ENCODE measurements around the gene ZNF83.
"Not testable (repeated sequence)": the region's sequence is repeated elsewhere in the genome, so short reads cannot be mapped to it uniquely, and the experiment has no call there.

ZNF83 gene

DNA sequence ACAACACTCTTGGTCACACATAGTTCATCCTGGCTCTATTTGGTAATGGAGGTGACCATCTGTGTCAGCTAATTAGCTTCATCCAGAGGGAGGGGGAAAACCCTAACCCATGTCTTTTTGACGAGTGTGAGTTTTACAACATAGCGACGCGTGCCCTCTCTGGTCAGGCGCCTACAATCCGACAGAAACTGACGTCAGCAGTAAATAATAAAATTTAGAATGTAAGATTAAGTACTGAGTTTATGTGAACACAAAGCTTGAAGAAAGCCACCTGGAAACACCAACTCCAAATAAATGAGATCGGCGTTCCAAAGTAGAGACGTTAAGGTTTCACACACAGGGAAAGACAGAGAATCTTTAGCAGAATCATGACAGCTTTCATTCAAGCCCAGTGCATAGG is 1.8 kb upstream of the ZNF83 start:
- no peak for DNase-seq (ENCODE audit: low spot score)

DNA sequence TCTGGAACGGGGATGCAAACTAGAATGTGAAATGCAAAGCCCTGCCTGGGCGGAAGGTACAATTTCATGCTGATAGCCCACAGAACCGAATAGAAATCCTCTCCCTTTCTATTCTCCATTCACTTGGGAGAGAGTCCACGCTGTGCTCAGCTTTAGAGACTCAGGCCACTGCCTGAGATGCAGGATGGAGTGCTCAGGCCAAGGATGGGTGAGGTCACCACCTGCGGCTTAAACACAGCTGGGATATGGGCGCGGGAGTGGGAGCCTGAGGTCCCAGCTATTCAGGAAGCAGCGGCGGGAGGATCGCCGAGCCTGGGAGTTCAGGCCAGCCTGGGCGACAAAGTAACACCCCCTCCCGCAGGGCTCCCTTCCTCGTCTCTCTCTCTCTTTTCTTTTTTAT is 446 bp upstream of the ZNF83 start:
- peak; percentile 39 for DNase-seq (ENCODE audit: low spot score)

DNA sequence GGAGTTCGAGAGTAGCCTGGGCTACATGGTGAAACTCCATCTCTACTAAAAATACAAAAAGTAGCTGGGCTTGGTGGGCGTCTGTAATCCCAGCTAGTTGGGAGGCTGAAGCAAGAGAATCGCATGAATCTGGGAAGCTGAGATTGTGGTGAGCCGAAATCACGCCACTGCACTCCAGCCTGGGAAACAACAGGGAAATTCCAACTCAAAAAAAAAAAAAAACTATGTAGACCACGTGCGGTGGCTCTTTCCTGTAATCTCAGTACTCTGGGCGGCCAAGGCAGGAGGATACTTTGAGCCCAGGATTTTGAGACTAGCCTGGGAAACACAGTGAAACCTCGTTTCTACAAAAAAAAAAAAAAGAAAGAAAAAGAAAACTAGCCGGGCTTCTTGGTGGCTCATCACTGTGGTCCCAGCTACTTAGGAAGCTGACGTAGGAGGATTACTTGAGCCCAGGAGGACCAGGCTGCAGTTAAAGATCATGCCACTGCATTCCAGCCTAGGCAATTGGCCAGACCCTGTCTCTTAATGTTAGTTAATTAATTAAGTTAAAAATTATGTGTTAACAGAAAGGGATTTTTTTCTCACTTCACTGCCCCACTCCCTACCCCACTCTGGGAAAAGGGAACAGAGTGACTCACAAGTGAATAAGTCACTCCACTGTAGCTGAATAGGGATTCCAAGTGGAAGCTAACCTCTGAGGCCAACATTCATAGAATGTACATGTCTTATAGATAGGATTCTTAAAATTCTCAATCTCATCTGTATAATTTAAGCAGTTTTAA is 2.2 kb downstream of the ZNF83 start:
- no peak for DNase-seq (ENCODE audit: low spot score)

DNA sequence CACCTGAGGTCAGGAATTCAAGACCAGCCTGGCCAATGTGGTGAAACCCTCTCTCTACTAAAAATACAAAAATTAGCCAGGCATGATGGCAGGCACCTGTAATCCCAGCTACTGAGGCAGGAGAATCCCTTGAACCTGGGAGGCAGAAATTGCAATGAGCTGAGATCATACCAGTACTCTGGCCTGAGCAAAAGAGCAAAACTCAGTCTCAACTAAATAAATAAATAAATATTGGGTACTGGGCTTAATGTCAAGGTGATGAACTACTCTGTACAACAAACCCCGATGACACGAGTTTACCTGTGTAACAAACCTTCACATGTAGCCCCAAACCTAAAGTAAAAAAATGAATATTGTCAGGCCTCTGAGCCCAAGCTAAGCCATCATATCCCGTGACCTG is 10.7 kb downstream of the ZNF83 start:
- not testable (repeated sequence) for DNase-seq (ENCODE audit: low spot score)

DNA sequence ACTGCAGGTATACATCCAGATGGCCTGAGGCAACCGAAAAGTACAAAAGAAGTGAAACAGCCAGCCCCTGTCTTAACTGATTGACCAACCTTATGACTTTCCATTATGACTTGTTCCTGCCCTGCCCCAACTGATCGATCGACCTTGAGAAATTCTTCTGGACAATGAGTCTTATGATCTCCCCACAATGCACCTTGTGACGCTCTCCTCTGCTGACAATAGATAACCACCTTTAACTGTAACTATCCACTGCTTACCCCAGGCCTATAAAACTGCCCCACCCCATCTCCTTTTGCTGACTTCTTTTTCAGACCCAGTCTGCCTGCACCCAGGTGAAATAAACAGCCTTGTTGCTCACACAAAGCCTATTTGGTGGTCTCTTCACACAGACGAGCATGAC is 11.2 kb downstream of the ZNF83 start:
- no peak for DNase-seq (ENCODE audit: low spot score)

DNA sequence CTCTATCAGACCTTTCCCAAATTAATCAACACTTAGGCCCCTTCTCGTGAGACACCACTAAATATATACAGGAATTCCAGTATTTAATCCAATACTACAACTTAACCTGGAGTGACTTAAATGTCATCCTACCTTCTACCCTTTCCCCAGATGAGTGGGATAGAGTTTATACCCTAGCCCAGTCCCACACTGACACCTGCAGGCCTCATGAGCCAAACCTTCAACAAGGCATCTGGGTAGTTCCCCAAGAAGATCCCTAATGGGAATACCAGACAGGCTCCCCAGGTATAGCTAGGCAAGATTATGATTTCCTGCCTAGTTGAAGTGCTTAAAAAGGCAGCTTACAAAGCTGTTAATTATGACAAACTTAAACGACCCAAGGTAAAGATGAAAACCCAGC is 15.9 kb downstream of the ZNF83 start:
- DNase-seq (ENCODE audit: low spot score): no peak

DNA sequence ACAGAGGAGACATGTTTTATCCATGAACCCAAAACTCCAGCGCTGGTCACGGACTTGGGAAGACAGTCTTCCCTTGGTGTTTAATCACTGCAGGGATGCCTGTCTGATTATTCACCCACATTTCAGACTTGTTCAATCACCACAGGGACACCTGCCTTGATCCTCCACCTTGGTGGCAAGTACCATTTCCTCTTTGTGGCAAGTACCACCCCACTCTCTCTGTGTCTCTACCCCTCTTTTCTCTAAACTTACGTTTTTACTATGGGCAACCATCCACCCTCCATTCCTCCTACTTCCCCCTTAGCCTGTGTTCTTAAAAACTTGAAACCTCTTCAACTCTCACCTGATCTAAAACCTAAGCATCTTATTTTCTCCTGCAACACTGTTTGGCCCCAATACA is 16.8 kb downstream of the ZNF83 start:
- DNase-seq (ENCODE audit: low spot score): no peak

DNA sequence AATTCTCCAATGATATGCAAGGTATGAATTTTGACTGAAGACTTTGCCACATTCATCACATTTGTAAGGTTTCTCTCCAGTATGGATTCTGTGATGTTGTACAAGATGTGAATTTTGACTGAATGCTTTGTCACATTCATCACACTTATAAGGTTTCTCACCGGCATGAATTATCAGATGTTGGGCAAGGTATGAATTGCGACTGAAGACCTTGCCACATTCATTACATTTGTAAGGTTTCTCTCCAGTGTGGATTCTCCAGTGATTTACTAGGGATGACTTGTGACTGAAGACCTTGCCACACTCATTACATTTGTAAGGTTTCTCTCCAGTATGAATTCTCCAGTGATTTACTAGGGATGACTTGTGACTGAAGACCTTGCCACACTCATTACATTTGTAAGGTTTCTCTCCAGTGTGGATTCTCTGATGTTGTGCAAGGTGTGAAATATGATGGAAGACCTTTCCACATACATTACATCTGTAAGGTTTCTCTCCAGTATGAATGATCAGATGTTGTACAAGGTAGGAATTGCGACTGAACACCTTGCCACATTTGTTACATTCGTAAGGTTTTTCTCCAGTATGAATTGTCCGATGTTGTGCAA is 24.8 kb downstream of the ZNF83 start:
- DNase-seq (ENCODE audit: low spot score): no peak

DNA sequence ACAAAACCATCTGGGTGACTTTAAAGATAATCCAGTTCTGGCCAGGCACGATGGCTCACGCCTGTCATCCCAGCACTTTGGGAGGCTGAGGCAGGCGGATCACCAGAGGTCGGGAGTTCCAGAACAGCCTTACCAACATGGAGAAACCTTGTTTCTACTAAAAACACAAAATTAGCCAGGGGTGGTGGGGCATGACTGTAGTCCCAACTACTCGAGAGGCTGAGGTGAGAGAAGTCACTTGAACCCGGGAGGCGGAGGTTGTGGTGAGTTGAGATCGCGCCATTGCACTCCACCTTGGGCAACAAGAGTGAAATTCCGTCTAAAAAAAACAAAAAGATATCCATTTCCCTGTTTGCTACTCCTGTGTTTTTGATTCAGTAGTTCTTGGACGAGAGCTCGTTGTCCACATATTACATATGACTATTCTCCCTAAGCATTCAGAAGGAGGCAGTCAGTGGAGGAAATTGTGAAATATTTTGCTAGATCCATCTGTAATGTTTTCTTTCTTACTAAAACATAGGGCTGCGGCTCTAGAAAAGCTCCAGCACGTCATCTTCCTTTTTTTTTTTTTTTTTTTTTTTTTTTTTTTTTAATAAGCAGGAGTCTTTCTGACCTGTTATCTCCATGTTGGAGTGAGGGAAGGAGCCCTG is 34.5 kb downstream of the ZNF83 start:
- DNase-seq (ENCODE audit: low spot score): no peak

DNA sequence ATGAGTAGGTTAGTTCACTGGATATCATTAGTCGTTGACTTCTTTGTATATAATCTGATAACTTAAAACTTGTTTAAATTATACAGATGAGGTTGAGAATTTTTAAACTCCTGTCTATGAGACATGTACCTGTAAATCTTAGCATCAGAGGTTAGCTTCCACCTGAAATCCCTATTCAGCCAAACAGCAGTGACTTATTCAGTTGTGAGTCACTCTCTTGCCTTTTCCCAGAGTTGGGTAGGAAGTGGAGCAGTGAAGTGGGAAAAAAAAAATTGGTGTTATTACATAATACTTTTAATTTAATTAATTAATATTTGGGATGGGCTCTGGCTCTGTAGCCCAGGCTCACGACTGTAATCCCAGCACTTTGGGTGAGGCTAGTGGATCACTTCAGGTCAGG is 35.2 kb downstream of the ZNF83 start:
- DNase-seq (ENCODE audit: low spot score): no peak

DNA sequence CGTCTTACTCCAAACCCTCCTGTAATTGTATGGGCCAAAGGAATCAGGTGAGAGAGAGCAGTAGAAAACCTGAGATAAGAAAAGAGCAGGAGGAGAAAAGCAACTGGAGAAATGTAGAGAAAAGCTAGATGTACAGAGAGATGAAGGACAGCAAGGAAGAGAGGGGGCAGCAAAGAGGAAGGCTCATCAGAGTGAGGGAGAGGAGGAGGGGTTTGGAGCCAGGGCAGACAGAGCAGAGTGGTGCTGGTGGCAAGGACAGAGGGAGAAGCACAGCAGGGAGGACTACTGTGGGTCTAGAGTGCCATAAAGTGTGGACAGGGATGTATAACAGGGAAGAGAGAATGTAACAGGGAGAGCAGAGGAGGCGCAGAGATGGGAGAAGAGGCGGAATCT is 36.2 kb downstream of the ZNF83 start:
- not testable (repeated sequence) for DNase-seq (ENCODE audit: low spot score)

DNA sequence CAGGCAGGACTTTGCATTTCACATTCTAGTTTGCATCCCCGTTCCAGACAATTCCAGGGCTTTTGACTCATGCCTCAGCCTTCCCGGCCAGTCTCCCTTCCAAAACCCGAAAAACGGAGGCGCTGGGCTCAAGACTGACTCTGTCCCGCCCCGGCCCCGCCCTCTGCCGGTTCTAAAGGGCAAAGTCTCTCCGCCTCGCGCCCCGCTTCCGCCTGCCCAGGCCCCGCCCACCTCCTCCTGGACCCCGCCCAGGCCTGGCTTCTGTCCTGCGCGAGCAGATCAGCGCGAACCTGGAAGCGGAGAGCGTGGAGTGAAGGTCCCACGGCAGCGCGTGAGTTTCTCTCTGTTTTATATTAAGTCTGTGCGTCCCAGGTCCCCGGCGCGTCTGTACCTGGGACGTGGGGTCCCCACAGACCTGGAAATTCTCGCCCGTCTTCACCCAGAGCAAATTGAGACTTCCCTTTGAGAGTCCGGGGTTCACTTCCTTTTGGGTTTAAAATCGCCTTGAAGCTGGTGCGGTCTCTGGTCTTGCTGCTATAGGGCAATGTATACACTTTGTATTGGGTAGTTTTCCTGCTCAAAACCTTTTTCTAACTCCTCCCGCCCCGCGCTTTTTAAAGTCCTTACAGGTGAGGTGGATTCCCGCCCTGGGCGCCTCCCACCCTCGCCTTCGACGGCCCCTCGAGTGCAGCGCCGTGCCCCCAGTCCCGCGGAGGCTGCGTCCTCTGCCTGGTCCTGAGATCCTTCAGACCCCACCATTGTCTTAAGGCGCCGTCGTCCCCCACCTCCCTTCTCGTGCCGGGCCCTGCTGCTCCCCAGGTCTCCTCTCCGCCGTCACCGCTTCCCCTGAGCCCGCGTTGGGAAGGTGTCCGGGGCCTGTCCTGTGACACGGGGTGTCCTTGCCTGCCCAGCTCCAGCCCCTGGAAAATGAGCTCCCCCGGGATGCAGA is 36.9 kb downstream of the ZNF83 start:
- peak; percentile 96 for DNase-seq (ENCODE audit: low spot score)

DNA sequence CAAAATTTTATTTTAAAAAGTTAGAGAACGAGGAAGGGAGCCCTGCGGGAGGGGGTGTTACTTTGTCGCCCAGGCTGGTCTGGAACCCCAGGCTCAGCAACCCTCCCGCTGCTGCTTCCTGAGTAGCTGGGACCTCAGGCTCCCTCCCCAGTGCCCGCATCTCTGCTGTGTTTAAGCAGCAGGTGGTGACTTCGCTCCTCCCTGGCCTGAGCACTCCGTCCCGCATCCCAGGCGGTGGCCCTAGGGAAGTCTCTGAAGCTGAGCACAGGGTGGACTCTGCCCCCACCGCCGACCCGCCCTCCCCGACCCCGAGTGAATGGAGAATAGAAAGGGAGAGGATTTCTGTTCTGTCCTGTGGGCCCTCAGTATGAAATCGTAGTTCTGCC is 37.5 kb downstream of the ZNF83 start:
- DNase-seq (ENCODE audit: low spot score): no peak

DNA sequence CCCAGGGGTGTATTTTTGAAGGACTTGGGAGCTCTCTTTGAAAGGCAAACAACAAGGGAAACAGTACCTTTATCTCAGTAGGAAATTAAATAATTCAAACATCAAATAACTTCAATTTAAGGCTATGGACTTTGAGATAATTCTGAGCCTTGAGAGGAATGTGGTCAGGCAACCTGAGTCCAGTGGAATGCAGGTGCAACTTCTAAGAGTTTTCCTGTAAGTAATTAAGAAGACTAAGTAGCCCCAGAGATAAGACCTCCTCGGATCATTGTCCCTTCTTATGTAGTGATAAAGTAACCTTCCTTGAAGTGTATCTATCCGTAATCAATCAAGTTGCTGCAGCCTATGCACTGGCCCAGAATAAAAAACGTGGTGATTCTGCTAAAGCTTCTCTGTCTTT is 38.9 kb downstream of the ZNF83 start:
- no peak for DNase-seq (ENCODE audit: low spot score)

DNA sequence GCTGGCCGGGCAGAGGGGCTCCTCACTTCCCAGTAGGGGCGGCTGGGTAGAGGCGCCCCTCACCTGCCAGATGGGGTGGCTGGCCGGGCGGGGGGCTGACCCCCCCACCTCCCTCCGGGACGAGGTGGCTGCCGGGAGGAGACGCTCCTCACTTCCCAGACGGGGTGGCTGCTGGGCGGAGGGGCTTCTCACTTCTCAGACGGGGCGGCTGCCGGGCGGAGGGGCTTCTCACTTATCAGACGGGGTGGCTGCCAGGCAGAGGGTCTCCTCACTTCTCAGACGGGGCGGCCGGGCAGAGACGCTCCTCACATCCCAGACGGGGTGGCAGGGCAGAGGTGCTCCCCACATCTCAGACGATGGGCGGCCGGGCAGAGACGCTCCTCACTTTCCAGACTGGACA is 44.7 kb downstream of the ZNF83 start:
- DNase-seq (ENCODE audit: low spot score): not testable (repeated sequence)

DNA sequence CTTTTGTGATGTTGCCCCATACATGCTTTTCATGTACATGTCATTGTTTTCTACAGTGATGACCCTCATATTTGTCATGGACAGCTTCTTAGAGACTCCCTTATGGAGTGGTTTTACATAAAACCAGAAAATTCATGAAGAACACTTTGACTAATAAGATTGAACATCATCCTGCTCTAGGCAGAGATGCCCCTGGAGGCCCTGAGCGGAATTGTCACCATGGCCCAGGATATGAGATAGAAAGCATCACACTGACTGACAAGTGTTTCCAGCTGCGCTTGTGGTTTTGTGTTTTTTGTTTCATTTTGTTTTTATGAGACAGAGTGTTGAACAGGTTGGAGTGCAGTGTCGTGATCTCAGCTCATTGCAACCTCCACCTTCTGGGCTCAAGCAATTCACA is 45.9 kb downstream of the ZNF83 start:
- no peak for DNase-seq (ENCODE audit: low spot score)

DNA sequence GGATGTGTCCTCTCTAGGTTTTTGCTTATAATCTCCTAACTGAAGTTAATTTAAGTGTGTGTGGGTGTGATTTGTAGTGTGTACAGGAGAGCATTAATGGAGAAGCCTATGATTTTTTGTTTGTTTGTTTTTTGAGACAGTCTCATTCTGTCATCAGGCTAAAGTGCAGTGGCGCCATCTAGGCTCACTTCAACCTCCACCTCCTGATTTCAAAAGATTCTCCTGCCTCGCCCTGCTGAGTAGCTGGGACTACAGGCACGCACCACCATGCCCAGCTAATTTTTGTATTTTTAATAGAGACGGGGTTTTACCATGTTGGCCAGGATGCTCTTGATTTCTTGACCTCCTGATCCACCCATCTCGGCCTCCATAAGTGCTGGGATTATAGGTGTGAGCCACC is 47.4 kb downstream of the ZNF83 start:
- DNase-seq (ENCODE audit: low spot score): no peak

DNA sequence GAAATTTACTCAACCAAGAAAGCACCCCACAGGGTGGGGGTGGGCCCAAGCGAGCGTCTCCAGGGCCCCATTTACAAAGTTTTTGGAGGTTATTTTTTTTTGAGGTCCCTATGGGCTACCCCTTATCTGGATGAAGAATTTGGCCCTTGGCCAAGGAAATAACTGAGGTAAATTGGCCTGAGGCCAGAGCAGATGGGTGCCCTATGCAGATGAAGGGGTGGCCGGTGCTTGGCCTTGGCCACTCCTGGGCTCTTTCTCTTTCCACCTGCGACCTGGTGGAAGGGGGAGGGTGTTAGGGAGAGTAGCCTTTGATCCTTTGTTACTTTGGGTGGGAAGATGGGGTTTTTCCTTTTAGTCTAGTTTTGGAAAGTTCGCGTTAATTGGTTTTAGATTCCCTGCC is 52.6 kb downstream of the ZNF83 start:
- no peak for DNase-seq (ENCODE audit: low spot score)

DNA sequence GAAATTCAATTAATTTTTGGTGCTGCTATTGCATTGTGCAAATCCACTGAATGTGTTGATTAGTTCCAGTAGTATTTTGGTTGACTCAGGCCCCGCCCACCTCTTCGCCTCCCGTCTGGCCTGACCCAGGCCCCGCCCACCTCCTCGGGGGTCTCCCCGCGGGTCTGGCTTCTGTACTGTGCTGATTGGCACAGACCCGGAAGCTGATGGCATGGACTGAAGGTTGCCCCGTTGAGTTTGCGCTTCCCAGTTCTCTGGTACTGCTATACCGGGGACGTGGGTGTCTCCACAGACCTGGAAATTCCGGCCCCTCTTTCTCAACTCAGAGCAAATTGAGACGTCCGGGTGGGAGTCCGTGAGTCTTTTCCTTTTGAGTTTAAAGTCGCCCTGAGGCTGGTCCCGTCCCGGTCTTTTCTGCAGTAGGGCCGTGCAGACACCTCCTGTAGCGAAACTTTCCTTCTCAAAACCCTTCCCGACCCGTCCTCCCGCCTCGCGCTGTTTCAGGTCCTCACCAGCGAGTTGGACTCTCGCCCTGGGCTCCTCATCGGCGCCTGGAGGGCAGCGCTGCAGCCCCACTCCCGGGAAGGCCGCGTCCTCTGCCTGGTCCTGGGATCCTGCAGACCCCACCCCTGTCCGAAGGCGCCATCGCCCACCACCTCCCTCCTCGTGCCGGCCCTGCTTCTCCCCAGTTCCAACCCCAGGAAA is 53.3 kb downstream of the ZNF83 start:
- no peak for DNase-seq (ENCODE audit: low spot score)

DNA sequence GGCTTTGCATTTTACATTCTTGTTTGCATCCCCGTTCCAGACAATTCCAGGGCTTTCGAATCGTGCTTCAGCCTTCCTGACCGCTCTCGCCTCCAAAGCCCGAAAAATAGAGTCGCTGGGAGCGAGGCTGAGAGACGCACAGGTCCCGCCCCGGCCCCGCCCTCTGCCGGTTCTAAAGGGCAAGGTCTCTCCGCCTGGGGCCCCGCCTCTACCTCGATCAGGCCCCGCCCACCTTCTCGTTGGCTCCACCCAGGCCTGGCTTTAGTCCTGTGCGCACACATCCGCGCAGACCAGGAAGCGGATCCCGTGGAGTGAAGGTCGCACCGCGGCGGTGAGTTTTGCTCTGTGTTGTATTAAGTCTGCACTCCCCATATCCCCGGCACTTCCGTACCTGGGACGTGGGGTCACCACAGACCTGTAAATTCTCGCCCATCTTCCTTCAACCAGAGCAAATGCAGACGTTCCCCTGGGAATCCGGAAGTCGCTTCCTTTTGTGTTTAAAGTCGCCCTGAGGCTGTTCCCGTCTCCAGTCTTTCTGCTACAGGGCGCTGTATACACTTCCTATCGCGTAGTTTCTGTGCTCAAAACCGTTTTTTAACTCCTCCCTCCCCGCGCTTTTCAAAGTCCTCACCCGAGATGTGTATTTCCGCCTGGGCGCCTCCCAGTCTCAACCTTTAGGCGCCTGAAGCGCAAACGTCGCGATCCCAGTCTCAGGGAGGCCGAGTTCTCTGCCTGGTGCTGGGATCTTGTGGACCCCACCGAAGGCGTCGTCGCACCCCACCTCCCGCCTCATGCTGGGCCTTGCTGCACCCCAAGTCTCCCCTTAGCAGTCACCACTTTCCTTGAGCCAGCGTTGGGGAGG is 67.9 kb downstream of the ZNF83 start, which contains the start of gene ZNF701:
TSS of gene ZNF701 (plus strand) at position 288 of the 862 bp plus-strand sequence. CDS start 3,861 bp downstream, outside the sequence.
- peak; percentile 93 for DNase-seq (ENCODE audit: low spot score)

DNA sequence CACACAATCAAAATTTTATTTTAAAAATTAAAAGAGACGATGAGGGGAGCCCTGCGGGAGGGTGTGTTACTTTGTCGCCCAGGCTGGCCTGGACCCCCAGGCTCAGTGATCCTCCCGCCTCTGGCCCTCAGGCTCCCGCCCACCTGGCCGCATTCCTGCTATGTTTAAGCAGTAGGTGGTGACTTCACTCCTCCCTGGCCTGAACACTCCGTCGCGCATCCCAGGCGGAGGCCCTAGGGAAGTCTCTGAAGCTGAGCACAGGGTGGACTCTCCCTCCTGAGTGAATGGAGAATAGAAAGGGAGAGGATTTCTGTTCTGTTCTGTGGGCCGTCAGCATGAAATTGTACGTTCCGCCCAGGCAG is 68.5 kb downstream of the ZNF83 start:
- not testable (repeated sequence) for DNase-seq (ENCODE audit: low spot score)

Measured in AG08396 (cell line).